GM21825 (cell line): ENCODE results near the gene RNU1-1.
"Not testable (repeated sequence)": the region's sequence is repeated elsewhere in the genome, so short reads cannot be mapped to it uniquely, and the experiment has no call there.

ENCODE experiments used
- ATAC-seq: cut with Tn5 transposase; IDR thresholded peaks from one replicate; pipeline ENCODE4 v1.9.1; 2021; ENCODE audit warnings: mild to moderate bottlenecking, moderate library complexity; ENCODE audit not compliant: unreplicated experiment

Gene RNU1-1

DNA sequence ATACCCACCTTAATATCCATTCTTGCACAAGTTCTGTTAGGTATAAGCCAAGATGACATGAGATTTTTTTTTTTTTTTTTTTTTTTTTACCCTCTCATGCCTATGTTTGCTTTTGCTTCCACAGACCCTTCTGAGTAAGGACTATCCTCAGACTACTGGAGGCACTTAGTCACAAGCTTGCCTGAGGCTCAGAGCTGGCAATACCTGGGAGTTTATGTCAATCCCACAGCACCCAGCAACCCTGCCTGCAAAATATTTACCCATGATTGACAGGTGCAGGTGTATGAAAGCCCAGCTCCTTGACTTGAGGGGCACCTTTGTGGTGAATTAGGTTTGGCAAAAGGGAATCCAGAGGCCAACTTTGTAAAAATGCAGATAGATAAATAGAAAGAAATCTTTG is 11.7 kb upstream of the RNU1-1 start:
- not testable (repeated sequence) for ATAC-seq

DNA sequence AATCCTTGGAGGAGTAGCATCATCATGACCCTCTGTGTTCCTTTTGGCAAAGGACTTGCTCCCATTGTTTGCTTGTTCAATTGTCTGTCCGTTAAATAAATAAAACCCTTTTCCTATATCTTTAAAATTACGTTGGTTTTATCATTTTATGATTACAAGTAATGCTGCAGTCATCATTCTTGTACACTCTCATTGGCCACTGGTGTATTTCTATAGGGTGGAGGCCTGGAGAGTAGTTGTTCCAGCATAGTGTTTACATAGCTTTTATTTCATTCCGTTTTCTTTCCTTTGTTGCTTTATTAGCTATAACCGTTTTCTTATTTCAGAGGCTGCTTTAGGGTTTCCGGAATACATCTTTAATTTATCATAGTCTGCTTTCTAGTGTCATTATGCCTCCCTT is 7.6 kb upstream of the RNU1-1 start:
- ATAC-seq: not testable (repeated sequence)

DNA sequence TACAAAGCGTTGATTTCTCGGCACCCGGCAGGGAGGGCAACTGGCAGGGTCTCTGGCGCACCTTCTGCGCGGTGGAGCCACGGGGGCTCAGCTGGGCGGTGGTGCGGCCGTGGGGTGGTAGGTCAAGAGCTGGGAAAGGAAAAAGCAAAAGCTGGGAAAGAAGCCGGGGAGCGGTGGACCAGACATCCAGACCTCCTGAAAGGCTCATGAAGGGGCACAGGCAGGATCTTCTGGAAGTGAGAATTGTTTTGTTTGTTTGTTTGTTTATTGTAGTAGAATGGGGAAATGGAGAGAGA is 7.2 kb upstream of the RNU1-1 start:
- ATAC-seq: no peak

DNA sequence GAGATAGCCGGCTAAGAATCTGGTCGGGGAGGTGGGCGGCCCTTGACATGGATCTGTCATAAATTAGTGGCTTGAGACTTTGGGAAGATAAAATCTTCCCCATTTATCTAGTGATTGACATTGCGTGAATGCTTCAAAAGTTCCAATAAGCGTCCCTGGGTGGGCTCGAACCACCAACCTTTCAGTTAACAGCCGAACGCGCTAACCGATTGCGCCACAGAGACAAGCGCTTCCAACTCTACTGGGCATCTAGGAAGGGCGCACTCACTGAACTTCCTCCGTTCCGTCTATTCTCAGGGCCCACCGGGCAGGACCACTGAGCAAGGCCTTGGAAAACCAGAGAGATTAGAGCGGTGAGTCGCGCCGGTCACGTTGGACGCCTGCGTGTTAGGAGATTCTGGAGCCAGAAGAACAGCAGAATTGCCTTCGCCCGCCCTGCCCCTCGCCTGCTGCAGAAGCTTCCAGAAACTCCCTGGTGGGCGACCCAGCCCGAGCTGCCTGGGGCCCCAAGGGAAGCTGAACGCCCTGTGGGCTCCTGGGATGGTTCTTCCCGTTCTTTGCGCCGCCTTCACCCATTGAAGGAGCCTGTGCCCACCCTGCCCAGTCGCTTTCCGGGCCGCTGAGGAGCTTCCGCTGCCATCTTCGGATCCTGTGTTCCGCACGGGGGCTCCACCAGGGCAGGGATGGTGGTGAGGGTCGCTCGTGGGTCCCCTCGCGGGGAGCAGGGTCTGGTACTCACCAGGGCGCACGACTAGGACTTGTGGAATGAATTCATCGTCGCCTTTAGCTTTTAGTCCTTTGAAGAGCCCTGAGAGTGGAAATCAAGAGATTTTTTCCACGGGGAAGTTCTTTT is 6.6 kb upstream of the RNU1-1 start:
- ATAC-seq: not testable (repeated sequence)

DNA sequence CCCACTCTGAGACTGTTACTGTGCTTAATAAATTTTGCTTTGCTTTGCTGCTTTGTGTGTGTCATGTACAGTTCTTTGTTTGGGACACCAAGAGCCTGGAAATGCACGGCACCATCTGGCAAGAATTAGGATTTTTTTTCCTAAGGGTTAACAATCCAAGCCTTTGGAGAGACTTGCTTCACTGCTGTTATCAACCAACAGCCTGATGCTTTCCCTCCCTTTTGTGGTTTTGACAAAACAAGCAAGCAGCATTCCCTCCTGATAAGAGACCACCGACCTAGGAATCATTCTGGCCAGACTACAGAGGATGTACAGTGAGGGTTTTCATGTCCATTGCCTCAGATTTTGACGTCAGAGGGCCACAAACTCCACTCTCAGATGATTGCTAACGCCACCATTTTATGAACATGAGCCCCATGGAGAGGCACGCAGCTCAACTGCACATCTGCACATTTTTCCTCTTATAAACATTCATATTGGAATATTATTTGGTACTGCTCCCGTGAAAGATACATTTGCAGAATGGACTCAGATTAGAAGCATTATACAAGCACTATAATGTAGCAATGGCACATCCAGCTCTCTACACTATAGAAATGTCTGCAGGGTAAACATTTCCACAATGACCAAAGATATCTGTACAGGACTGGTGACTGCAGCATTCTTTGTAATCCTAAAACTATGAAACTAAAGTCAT is 5.3 kb upstream of the RNU1-1 start:
- not testable (repeated sequence) for ATAC-seq

DNA sequence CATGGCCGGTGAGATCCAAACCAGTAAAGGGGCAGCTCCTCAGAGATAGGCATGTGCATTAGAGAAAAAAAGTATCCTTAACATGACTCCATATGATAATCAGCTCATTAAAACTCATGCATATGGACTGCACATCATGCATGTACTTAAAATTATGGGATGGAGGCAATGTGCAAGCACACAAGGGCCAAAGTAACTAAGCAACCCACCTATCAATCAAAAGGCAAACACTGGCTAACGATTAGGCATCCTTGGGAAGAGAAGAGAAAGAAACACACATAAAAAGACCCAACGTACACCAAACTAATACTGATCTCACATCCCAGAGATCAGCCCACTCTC is 4.8 kb upstream of the RNU1-1 start:
- not testable (repeated sequence) for ATAC-seq

DNA sequence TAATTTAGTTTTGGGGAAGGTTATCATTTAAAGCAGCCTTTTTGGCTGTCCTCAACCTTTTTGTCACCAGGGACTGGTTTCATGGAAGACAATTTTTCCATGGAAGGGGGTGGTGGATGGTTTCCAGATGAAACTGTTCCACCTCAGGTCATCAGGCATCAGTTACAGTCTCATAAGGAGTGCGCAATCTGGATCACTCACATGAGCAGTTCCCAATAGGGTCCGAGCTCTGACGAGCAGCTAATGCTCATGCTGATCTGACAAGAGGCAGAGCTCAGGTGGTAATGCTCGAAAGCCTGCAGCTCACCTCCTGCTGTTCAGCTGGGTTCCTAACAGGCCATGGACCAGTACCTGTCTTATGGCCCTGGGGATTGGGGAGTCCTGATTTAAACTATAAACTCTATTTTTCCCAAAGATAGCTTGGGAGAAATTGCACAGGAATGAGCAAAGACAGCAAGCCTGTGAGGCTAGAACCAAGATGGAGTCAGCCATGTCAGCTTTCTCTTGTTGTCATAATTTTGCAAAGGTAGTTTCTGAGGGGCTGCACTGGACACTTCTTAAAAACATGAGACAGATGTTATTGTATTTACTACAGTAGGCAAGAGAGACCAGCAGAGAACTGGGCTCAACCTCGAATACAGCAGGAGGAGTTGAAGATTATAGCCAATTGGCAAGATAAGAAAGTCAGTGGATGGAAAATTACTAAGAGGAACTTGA is 2.8 kb upstream of the RNU1-1 start:
- ATAC-seq: not testable (repeated sequence)

DNA sequence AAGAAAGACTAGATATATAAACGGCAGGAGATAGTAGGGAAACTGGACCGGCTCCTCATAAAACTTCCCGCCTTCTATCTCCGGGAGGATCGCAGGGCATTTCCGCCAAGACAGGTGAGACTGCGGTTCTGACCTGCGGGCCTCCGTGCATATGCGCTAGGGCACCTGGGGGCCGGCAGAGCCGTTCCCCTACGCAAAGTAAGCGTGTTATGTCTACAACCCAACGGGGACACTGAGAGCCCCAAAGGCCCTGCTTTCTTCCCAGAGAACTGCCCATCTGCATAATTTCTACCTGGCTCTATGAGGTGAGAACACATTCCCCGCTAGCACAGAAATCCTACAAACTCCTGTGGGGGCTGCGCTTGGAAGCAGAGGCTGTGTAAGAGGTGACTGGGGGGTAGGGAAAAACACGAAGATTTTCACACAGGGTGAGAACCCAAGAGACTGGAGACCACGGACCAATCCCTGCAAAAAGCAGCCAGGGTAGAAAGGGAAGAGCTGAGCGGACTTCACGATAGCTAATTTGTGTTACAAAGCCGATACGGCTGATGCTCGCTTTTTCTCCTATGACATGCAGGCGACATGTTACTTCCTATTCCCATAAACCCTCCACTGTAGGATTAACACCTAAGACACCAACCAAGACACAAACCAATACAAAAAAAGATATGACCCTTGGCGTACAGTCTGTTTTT is 526 bp downstream of the RNU1-1 start:
- peak; percentile 96 for ATAC-seq

DNA sequence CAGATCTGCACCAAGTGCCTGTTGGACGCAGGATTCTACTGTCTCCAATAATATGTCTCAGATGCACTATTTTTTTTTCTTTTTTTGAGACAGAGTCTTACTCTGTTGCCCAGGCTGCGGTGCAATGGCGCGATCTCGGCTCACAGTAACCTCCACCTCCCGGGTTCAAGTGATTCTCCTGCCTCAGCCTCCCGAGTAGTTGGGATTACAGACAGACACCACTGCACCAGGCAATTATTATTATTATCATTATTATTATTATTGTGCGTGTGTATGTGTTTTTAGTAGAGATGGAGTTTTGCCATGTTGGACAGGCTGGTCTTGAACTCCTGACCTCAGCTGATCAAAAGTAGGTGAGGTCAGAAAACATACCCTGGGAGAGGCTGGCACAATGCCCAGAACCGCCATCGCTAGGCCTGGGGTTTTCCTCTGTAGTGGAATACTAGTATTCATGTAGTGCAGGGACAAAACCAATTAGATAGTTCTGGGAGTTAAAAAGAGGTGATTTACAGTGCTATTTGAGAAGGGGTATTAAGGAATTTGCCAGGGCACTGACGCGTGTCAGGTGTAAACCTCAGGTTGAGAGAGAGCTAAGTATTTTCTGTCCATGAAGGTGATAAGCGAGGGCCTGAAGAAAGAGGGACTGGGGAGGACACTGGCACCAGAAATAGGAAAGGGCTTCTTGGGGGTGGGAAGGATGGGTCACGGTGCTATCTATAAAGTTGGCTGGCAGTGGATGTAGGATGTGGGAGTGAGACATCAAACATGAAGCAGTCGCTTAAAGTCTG is 1.3 kb downstream of the RNU1-1 start:
- not testable (repeated sequence) for ATAC-seq

DNA sequence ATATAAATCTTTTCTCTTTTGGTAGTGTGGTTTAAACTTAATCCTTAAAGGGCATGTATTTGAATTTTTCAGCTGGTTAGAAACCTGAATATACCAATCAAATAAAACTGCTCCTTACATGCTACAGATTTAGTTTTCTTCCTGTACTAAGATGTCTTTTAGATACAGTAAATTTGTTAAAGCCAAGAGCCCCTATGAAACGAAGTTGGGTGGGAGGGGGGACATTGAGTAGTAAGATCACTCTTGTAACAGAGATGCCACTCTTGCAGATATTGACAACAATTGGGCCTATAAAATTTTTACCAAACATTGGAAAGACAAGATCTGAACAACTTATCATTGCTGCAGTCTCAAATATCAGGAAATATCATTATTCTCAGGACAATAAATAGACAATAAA is 2.2 kb downstream of the RNU1-1 start:
- not testable (repeated sequence) for ATAC-seq

DNA sequence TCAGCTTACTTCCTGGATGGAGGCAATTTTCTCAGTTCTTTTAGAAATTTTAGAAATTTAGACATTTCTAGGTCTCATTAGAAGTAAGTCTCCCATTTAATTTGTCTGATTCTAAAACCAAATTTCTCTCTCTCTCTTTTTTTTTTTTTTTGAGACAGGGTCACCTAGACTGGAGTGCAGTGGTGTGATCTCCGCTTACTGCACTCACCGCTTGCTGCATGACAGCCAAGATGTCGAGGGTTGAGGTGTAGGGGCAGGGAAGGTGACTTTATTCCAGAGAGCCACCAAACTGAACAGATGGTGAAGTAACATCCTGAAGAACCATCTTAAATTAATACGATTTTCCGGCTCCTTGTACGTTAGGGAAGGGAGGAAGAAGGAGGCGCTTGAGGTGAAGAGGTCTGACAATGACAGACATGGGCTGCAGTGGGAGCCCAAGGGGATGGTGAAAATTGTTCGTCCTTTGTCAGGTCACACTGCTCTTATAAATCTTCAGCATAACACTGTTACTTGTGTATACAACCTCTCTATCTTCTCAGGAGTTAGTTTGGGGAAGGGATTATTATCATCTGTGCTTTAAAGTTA is 5.1 kb downstream of the RNU1-1 start:
- not testable (repeated sequence) for ATAC-seq

DNA sequence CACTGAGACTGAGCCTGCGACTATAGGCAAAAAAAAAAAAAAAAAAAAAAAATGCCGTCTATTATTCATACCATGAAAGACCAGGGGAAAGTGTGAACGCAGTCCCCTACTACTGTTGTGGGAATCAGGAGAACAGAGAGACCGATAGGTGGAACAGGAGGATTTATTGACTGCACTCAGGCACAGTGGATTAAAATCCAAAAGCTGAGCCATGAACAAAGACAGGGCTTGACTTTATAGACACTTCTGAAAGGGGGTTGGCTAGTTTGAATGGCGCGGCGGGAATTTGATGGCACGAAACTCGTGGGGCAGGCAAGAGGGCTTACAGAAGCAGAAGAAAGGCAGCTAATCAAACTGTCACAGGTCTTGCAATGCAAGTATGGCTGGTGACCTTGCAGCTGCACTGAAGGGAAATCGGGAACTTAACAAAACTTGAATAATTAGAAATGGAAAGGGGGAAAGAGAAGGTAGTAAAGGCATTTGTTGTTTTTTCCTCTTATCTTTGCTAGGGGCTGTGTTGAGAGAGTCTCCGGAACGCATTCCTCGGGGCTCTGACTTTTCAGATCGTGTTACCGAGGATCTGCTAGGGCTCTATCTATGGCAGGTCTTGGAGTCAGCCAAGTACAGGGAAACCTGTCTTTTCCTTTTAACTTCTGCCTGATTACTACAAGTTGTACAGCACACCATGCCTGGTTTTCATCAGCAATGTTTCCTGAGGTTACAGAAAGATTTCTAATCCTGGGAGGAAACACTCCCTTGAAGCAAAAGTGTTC is 7.5 kb downstream of the RNU1-1 start:
- not testable (repeated sequence) for ATAC-seq

DNA sequence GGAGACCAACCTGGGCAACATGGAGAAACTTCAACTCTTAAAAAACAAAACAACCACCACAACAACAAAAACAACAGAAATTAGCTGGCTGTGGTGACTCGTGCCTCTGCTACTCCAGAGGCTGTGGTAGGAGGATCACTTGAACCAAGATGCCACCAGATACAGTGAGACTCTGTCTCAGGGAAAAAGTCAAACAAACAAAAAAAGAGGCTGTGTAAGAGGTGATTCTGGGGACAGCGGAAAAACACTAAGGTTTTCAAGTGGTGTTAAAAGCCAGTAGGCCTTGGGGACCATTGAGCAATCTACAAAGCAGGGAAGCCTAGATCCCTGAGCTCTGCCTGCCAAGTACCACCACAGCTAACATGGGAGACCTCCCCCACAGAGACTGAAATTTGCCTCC is 8.2 kb downstream of the RNU1-1 start:
- ATAC-seq: not testable (repeated sequence)

DNA sequence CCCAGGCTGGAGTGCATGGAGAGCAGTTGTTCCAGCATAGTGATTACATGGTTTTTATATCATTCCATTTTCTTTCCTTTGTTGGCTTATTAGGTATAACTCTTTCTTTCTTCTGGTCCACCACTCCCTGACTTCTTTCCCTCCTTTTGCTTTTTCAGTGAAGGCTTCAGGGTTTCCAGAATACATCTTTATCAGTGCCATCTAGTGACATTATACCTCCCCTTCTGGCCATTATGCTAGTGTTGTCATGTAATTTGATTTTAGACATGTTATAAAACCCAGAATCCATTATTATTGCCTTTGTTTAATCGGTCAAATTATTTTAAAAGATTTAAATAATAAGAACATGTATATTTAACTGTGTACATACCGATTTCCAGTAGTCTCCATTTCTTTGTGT is 10.6 kb downstream of the RNU1-1 start:
- no peak for ATAC-seq

DNA sequence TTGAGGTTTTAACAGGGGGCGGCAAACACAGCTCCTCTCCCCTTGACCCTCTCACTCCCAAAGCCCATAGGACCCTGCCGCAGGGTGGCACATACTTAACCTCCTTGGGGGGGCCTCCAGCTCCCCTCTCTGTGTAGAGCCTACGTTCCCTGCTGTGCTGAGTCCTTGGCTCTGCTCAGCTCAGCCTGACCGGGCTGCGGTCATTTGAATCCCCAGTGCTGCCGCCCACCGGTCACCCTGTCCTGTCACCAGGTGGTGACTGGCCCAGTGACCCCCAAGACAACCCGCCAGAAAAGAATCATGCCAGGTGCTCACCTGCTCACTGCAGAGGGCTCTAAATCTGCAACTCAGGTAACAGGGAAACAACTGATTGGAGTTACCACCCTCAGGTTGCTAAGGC is 12.6 kb downstream of the RNU1-1 start:
- not testable (repeated sequence) for ATAC-seq

DNA sequence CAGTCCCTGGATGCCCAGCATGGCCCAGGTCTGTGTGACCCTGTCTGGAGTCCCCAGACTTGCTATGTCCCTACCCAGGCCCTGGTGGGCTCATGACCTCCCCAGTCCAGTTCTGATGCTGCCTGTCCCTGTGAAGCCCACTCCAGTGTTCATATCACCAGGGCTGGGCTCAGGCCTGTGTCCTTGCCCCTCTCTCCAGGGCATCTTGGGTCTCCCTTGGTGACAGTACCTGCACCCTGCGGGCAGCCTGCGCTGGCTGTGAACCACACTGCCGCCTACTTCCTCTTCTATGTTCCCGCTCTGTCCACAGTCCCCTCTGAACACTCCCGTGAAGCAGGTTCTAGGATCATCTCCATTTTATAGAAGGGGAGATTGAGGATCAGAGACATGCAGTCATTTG is 13.1 kb downstream of the RNU1-1 start:
- not testable (repeated sequence) for ATAC-seq

DNA sequence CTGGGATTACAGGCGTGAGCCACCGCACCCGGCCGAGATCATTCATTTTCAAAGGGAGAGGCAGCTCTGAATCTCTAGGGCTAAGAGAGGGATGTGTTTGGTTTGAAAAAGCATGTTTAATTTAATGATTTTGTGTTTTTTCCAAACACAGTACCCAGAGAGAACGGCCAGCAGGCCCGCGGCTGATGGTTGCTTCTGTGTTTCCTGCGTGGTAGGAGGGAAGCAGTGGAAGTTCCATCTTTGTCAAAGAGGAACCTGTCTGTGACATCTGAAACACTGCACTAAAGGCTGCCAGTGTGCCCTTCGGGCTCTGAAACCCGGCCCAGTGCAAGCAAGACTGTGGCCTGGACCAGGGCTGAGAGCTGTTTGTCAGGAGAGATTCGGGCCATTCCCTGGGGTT is 13.6 kb downstream of the RNU1-1 start:
- ATAC-seq: not testable (repeated sequence)

DNA sequence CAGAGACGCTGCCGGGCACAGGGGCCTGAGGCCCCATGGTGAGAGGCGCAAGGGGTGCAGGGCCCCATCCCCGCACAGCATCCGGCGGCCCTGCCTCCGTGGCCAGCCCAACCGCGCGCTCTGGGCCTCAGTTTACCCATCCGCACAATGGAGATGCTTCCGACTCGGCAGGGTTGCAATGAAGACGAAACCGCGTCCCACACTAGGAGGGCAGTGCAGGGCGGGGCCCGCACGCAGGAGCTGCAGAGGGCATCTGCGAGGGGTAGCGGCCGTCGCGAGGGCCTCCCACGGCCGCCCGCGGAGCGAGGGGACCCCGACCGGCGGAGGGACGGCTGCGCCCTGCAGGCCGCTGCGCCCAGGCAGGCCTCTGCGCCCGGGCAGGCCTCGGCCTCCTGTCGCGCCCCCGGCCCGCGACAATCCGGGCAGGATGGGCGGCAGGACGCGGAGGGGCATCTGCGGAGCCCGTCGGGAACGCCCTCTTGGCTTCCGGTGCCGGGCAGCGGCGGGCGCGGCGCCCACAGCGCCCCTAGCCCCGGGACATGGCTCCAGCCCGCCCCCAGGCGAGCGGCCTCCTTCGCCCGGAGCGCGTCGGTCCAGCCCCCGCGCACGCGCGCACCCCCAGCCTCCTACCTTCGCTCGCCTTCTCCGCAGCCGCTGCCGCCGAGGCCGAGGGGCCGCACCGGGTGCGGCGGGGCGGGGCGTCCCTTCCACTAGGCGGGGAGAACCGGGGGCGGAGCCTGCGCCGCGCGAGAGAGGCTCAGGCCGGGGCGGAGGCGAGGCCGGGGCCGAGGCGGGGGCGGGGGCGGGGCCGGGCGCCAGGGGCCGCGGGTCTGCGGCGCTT is 15.3 kb downstream of the RNU1-1 start:
- ATAC-seq: peak; percentile 77
